LNCAP (cell line): ENCODE measurements around the gene AQP10.

Experiments used
- TF ChIP-seq, protein P1 (sequence below): fragments of 450-650 bp; IDR thresholded peaks from 2 replicates; pipeline ENCODE4 v1.5.1; 2017; ENCODE audit warnings: mild to moderate bottlenecking

AQP10 gene

DNA sequence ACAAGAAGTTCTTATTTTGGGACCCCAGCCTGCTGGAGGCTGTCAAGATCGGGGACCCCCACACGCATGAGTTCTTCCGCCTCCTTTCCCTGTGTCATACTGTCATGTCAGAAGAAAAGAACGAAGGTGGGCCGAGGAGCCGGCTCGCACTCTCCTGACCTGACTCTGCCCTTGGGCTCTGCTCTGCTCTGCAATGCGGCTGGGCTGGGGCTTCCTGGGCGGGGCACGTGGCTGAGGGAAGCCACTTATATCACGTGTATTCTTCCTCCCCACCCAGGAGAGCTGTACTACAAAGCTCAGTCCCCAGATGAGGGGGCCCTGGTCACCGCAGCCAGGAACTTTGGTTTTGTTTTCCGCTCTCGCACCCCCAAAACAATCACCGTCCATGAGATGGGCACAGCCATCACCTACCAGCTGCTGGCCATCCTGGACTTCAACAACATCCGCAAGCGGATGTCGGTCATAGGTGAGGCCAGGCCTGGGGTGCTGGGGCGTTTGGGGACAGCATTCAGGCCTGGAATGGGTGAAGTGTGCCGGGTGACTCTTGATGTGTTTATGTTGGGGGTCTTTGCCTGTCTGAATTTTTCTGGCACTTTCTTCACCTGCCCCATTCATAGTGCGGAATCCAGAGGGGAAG, 22.1 kb downstream of the AQP10 start:
- TF ChIP-seq, protein P1, sequence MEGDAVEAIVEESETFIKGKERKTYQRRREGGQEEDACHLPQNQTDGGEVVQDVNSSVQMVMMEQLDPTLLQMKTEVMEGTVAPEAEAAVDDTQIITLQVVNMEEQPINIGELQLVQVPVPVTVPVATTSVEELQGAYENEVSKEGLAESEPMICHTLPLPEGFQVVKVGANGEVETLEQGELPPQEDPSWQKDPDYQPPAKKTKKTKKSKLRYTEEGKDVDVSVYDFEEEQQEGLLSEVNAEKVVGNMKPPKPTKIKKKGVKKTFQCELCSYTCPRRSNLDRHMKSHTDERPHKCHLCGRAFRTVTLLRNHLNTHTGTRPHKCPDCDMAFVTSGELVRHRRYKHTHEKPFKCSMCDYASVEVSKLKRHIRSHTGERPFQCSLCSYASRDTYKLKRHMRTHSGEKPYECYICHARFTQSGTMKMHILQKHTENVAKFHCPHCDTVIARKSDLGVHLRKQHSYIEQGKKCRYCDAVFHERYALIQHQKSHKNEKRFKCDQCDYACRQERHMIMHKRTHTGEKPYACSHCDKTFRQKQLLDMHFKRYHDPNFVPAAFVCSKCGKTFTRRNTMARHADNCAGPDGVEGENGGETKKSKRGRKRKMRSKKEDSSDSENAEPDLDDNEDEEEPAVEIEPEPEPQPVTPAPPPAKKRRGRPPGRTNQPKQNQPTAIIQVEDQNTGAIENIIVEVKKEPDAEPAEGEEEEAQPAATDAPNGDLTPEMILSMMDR, result no peak

DNA sequence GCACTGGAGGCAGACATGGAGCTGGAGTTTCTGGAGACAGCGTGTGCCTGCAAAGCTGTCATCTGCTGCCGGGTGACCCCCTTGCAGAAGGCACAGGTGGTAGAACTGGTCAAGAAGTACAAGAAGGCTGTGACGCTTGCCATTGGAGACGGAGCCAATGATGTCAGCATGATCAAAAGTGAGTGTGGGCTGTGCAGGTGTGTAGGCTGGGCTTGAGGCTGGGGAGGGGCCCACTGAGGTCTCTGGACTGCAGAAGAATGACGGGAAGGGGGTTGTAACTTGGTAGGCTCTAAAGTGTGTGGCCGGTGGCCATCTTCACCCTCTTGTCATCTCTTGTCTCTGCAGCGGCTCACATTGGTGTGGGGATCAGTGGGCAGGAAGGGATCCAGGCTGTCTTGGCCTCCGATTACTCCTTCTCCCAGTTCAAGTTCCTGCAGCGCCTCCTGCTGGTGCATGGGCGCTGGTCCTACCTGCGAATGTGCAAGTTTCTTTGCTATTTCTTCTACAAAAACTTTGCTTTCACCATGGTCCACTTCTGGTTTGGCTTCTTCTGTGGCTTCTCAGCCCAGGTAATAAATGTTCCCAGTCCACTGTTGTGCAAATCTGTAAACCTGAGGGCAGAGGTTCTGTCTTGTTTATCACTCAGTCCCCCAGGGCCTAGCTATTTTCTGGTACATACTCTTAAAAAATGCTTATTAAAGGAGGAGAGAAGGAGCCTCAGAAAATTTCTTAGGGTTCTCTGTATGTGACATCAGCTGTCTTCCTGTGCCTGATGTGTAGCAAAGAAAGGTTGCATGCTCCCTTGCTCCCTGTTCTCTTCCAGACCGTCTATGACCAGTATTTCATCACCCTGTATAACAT, 24.3 kb downstream of the AQP10 start:
- TF ChIP-seq, protein P1, result peak; percentile 97

DNA sequence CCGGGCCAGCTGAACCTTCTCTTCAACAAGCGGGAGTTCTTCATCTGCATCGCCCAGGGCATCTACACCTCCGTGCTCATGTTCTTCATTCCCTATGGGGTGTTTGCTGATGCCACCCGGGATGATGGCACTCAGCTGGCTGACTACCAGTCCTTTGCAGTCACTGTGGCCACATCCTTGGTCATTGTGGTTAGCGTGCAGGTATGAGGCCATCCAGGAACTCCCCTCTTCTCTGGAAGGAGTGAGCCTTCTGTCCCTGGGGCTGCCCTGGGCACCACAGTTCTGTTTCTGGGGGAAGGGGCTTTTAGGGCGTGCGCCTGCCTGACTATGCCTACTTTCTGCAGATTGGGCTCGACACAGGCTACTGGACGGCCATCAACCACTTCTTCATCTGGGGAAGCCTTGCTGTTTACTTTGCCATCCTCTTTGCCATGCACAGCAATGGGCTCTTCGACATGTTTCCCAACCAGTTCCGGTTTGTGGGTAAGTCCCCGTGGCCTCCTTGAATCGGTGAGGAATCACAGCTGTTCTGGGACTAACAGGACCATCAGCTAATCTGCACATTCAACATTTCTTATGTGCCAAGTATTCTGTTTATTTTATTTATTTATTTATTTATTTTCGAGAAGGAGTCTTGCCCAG, 25.5 kb downstream of the AQP10 start:
- TF ChIP-seq, protein P1, result no peak

DNA sequence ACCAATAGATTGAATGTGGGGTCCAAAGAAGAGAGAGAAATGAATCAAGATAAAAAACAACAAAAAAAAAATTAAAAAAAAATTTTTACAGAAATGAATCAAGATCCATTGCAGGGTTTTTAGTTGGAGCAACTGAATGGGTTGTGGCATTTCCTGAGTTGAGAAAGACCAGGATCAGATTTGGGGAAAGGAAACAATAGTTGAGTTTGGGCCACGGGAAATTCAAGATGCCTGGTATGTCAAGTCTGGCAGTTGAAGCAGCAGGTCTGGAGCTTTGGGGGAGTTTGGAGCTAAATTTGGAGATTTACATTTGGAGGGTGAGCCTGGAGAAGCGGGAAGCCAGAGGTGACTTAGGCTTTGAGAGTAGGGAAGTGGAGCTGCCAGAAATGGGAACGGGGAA, 27.1 kb downstream of the AQP10 start:
- TF ChIP-seq, protein P1, result no peak

DNA sequence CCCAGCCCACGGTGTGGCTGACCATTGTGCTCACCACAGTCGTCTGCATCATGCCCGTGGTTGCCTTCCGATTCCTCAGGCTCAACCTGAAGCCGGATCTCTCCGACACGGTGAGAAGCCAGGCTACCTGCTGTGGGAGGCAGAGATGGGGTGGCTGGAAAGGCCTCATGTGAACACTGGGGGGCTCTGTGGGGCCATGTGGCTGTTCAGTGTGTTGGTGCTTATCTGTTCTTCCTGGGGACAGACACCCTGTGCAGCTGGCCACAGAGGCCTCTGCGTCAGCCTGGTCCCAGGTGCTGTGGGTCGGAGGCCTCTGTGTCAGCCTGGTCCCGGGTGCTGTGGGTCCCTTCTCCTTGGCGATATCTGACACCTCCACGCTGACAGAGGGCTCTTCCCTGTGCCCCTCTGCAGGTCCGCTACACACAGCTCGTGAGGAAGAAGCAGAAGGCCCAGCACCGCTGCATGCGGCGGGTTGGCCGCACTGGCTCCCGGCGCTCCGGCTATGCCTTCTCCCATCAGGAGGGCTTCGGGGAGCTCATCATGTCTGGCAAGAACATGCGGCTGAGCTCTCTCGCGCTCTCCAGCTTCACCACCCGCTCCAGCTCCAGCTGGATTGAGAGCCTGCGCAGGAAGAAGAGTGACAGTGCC, 27.7 kb downstream of the AQP10 start:
- TF ChIP-seq, protein P1, result no peak

DNA sequence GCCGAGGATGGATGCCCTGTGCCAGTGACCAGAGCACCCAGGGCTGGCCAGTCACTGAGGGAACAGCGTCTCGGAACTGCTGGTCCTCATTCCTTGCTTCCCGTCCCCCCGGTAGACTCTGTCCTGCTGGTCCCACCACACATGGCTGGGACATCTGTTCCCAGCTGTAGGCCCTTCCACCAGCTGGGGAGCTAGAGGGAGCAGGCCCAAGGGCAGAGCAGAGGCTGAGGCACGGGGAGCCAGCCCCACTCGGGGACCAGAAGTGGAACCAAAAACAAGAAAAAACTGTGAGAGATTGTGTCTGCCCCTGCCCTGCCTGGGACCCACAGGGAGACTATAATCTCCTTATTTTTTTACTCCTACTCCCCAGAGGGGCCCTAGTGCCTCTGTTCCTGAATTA, 28.2 kb downstream of the AQP10 start:
- TF ChIP-seq, protein P1, result no peak

DNA sequence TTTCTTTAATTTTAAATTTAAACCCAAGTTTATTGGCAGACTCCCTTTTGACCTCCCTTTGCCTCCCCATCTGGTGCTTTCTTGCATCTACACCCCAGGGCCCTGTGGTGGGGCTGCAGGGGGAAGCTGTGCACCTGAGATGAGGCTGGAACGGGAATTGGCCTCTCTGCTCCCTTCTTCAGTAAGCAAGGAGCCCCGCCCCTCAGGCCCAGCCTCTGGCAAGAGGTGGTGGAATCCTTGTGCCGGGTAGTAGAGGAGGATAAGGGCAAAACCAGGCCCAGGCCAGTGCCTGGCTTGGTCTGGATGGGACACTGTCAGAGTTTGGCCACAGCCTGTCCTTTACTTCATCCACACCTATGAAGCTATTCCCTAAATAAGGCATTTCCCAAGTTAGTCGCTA, 29.5 kb downstream of the AQP10 start:
- TF ChIP-seq, protein P1, result no peak
